ENCODE measurements around the gene SEPTIN2. TPM values are rescaled to one million over a fixed set of nuclear protein-coding genes. Genes with fewer than 3 reads are reported as not detected.
"Not testable (repeated sequence)": the region's sequence is repeated elsewhere in the genome, so short reads cannot be mapped to it uniquely, and the experiment has no call there.

Gene SEPTIN2
- polyA plus RNA-seq, 1 donor from 2014 or later, result 134 TPM

DNA sequence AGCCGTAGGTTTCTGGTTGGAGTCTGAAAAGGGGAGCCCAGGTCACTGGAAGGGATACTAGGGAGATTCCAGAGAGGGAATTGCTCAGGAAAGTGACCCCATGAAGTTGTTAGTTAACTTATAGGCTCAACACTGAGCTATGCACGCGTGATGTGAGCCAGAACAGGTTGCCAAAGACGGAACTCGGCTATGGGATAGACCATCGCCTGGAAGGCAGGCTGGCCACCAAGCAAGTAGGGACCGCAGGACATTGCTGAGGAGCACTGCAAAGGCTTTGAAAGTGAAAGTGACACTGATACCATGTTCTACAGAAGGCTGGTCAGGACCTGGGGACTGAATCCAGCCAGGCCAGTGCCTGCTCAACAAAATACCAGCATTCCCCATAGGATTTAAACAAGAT lies 47.7 kb downstream of the SEPTIN2 start:
- peaks cover 4% of the 10 kb centered on the region for H3K36me3 Mint-ChIP-seq
- no peaks in the 10 kb centered on the region for H3K9me3 Mint-ChIP-seq
- H3K4me1 Mint-ChIP-seq, result peaks cover 33 to 54% (median 48%) of the 10 kb centered on the region in 3 donors
- H3K4me3 Mint-ChIP-seq, result peak overlapping the region in 1 of 4 donors; percentile 49
- peak overlapping the region in 2 of 3 donors; percentile 12 to 20 for H3K27ac Mint-ChIP-seq
- H3K27me3 Mint-ChIP-seq, result peaks cover 2% of the 10 kb centered on the region

DNA sequence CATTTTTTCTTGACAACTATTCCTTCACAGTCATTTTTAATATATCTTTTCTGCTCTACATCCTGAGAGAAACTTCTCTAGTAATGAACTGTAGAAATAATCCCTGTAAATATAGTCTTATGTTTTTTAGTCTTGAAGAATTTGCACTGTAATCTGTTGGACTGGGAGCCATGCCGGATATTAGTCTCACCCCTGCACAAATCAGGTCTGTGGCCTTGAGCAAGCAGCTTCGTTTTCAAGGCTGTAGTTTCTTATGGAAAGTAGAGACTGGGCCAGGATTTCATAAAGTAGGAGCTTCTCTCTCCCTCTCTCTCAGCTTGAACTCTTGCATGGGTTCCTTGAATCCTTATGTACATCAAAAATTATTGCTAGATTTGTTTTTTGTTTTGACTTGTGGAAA lies 49.1 kb downstream of the SEPTIN2 start:
- H3K36me3 Mint-ChIP-seq, result peaks cover 4% of the 10 kb centered on the region
- peaks cover 32 to 46% (median 46%) of the 10 kb centered on the region in 3 donors for H3K4me1 Mint-ChIP-seq
- no peak overlapping the region for H3K27ac Mint-ChIP-seq
- no peaks in the 10 kb centered on the region for H3K9me3 Mint-ChIP-seq
- no peaks in the 10 kb centered on the region for H3K27me3 Mint-ChIP-seq
- no peak overlapping the region for H3K4me3 Mint-ChIP-seq

DNA sequence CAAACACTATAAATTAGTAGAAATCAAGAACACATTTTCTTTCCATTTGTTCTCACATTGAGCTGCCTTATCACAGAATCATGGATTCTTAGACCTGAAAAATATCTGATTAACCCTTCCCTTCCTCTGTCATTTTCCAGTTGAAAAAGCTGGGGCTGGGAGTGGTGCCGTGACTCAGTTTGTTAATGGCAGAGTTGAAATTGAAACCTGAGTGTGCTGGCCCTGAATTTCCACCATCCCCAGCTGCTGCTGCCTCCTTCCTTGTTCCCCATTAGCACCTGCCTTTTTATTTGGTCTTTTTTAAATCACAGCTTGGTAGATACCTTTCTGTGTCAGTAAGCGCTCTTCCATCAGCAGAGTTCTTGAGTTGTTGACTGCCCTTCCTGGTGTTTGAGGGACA lies 51.0 kb downstream of the SEPTIN2 start:
- Mint-ChIP-seq H3K27ac (peak overlapping the region in 1 of 3 donors; percentile 47), H3K4me3 (no peak overlapping the region), H3K4me1 (peaks cover 29 to 49% (median 43%) of the 10 kb centered on the region in 3 donors), H3K9me3 (no peaks in the 10 kb centered on the region), H3K36me3 (peaks cover 2% of the 10 kb centered on the region), H3K27me3 (no peaks in the 10 kb centered on the region)

DNA sequence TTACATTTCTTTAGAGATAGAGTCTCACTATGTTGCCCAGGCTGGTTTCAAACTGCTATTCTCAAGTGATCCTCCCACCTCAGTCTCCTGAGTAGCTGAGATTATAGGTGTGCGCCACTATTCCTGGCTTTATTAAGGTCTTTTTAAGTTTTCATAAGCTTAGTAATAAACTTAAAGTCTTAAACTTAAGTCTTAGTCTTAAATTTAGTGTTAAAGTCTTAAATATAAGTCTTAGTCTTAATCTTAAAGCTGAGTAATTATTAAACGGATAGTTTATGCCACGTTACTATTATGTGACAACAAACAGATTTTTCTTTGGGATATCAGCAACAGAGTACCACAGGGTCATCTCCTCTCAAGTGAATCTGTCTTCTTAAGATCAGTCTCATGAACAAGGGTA lies 52.9 kb downstream of the SEPTIN2 start:
- Mint-ChIP-seq H3K4me3 (no peak overlapping the region), H3K4me1 (peaks cover 38 to 54% (median 44%) of the 10 kb centered on the region in 3 donors), H3K27ac (no peak overlapping the region), H3K27me3 (no peaks in the 10 kb centered on the region), H3K36me3 (no peaks in the 10 kb centered on the region), H3K9me3 (no peaks in the 10 kb centered on the region)

DNA sequence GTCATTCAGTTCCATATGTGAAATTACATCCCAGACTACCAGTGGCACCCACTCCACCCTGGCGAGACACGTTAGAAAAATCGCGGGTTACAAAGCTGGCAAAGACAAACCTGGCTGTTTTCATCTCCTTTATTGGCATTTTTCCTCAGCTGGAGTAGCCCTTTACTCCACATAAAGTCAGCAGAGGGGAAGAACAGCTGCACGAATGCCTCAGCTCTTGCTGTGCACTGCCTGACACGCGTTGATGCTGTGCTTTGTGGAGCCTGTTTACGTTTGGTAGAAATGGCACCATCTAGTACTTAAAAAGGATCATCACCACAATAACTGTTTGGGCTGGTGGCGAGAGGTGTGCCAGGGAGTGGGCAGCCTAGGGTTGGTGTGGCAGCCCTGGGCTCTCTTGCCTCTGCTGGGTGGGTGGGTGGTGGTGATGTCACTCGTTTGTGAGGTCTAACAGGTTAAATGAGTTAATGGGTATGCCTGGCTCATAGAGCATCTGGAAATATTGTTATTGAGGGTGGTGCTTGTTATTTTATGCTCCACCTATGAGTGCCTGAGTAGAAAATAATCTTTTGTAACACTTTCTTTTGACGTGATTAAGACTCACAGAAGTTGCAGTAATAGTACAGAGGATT lies 56.8 kb downstream of the SEPTIN2 start:
- Mint-ChIP-seq H3K4me3 (peak overlapping the region in 2 of 4 donors; percentile 48 to 53), H3K4me1 (peaks cover 30 to 42% (median 35%) of the 10 kb centered on the region in 3 donors), H3K27me3 (no peaks in the 10 kb centered on the region), H3K9me3 (no peaks in the 10 kb centered on the region), H3K36me3 (peaks cover 6% of the 10 kb centered on the region), H3K27ac (peak overlapping the region in 1 of 3 donors; percentile 3)

DNA sequence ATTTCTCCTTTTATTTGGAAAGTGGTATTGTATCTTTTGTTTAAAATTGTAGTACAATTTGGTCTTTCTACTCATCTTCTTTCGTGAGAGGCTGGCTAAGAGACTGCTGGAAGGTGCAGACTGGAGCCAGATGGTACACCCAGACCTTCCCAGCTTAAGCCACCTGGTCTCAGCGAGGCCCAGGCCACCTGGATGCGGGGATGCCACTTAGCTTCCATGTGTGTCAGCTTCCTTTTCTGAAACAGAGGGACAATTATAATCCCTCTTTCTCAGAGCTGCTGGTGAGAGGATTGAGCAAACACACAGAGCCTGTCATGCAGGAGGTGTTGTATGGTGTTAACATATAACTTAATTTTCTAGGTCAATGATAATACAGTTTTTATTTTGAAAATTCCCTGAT lies 57.7 kb downstream of the SEPTIN2 start:
- Mint-ChIP-seq H3K27me3 (no peaks in the 10 kb centered on the region), H3K4me3 (peak overlapping the region in 1 of 4 donors; percentile 68), H3K27ac (peak overlapping the region in 1 of 3 donors; percentile 31), H3K36me3 (peaks cover 8% of the 10 kb centered on the region), H3K9me3 (no peaks in the 10 kb centered on the region), H3K4me1 (peaks cover 29 to 42% (median 35%) of the 10 kb centered on the region in 3 donors)

DNA sequence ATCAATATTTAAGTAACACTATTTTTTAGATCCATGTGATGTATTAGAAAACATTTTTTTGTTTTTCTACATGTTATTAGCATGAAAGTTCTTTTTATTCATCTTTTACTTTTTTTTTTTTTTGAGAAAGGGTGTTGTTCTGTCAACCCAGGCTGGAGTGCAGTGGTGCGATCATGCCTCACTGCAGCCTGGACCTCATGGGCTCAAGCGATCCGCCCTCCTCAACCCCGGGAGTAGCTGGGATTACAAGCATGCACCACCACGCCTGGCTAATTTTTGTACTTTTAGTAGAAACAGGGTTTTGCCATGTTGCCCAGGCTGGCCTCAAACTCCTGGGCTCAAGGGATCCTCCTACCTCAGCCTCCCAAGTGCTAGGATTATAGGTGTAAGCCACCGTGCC lies 58.2 kb downstream of the SEPTIN2 start:
- H3K27me3 Mint-ChIP-seq, H3K36me3 Mint-ChIP-seq, H3K9me3 Mint-ChIP-seq, H3K27ac Mint-ChIP-seq: not testable (repeated sequence)
- H3K4me1 Mint-ChIP-seq, result peaks cover 27 to 41% (median 39%) of the 10 kb centered on the region in 3 donors
- H3K4me3 Mint-ChIP-seq, result peak overlapping the region in 1 of 4 donors; percentile 48

DNA sequence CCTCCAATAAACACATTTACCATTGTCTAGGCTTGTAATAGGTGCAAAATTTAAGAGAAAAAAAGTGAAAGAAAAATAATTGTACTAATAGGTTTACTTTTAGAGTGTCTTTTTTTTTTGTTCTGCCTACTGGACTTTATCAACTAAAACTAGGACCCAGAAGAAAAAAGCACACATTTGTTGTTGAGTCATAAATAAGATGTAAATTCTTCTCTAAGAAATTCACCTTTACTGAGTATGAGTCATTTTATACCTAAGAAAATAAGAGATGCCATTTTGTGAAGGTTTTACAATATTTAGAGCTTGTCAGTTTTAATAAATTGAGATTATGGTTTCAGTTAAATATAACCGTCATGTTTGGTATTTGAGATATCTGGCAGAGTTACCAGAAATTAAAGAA lies 59.6 kb downstream of the SEPTIN2 start:
- Mint-ChIP-seq H3K27me3 (no peaks in the 10 kb centered on the region), H3K4me1 (peaks cover 21 to 37% (median 34%) of the 10 kb centered on the region in 3 donors), H3K4me3 (no peak overlapping the region), H3K9me3 (no peaks in the 10 kb centered on the region), H3K36me3 (peaks cover 8% of the 10 kb centered on the region), H3K27ac (peak overlapping the region in 1 of 3 donors; percentile 80)

DNA sequence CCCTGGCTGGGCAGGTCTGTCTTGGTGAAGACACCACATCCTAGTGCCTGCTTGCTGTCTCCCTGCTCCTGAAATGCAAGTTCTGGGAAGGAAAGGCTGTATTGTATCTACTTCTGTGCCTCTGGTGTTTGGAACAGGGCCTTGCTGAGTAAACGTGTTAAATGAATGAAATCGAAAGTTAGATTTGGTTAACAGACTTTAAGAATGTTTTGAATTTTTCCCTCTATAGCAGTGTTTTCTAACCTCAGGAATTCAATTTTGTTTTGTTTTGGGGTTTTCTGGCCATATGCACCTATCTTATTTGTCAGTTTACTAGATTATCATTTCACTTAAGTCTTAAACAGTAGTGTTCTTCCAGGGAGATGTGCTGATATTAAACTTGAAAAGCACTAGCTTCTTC lies 61.1 kb downstream of the SEPTIN2 start:
- peak overlapping the region in 1 of 3 donors; percentile 66 for H3K27ac Mint-ChIP-seq
- peak overlapping the region in 2 of 4 donors; percentile 51 to 86 for H3K4me3 Mint-ChIP-seq
- H3K36me3 Mint-ChIP-seq, result peaks cover 8% of the 10 kb centered on the region
- H3K9me3 Mint-ChIP-seq, result no peaks in the 10 kb centered on the region
- peaks cover 26 to 29% (median 28%) of the 10 kb centered on the region in 3 donors for H3K4me1 Mint-ChIP-seq
- H3K27me3 Mint-ChIP-seq, result no peaks in the 10 kb centered on the region

DNA sequence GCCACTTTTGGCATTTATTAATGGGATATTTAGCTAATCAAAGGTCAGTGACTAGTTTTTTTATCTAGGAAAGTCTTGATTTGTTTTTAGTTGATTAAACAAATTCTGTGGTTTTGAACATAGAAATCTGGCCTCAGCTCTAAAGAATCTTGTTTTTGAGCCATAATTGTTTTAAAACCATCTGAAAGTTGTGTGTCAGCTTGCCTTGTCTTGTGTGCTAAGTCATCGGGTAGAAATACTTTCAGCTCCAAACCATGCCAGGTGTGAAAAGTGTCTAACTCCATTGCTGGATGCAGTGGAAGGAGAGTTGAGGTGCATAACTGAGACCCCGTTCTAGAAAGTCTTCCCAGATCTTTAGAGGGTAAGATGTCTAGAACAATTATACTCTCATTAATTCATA lies 63.1 kb downstream of the SEPTIN2 start:
- H3K4me3 Mint-ChIP-seq, result no peak overlapping the region
- no peaks in the 10 kb centered on the region for H3K27me3 Mint-ChIP-seq
- no peak overlapping the region for H3K27ac Mint-ChIP-seq
- H3K36me3 Mint-ChIP-seq, result peaks cover 11% of the 10 kb centered on the region
- peaks cover 16 to 23% (median 19%) of the 10 kb centered on the region in 3 donors for H3K4me1 Mint-ChIP-seq
- no peaks in the 10 kb centered on the region for H3K9me3 Mint-ChIP-seq

DNA sequence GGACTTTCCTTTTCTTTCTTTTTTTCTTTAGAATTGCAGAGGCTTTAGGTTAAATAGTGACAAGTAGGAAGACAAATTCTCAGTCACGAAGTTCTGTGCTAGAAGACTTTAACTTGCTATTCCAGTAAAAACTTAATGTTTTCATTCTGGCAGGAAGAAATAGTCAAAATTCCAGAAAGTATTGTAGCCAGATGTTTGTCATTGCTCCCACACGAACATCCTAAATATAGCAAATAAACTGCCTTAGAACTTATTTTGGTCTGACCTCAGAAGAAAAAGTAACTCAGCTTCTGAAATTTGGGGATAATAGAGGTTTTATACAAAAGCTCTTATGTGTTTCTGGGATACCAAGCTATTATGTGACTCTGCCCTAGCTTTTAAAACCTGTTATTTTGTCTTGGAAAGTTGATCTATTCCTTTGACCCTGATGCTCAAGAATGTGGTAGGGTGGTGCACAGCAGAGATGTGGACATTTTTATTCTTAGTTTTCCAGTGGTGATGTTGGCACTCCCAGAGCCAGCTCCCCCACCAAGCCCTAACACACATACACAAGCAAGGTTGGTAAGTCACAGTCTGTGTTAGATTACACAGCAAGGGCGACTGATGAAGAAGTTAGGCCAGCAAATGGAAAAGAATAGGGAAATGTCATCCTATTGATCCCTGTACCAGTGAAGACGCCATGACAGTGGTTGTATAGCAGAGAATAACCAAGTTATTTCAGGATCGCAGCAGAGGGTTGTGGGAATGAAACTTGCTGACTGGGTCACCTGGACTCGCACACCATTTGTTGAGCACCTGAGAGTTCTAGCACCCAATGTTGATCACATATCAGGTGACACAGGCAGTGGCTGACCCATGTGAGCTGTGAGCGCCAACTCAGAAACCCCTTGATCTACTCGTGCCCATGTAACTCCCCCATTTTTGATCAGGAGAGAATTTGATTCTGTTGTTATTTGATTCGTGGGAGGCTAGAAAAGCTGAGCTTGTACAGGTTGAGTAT lies 64.1 kb downstream of the SEPTIN2 start:
- H3K27ac Mint-ChIP-seq, result no peak overlapping the region
- no peak overlapping the region for H3K4me3 Mint-ChIP-seq
- H3K27me3 Mint-ChIP-seq, result no peaks in the 10 kb centered on the region
- H3K4me1 Mint-ChIP-seq, result peaks cover 9 to 16% (median 14%) of the 10 kb centered on the region in 3 donors
- H3K9me3 Mint-ChIP-seq, result no peaks in the 10 kb centered on the region
- H3K36me3 Mint-ChIP-seq, result peaks cover 11% of the 10 kb centered on the region

DNA sequence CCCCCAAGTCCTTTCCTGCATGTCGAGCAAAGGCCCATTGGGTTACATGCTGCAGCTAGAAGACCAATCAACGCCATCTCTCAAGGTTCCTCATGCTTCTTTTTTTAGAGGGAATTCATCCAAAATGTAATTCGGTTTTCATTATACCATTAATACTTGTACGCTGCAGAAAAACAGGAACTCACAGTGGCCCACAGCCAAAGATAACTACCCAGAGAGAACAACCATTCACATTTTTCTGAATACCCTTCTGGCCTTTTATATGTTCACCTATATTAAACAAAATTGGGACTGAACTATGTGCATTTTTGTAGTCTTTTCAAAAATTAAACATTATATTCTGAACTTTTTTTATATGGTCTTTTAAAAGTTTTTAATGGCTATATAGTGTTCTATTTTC lies 66.1 kb downstream of the SEPTIN2 start:
- H3K4me1 Mint-ChIP-seq, result peaks cover 5 to 13% (median 10%) of the 10 kb centered on the region in 3 donors
- H3K27me3 Mint-ChIP-seq, result no peaks in the 10 kb centered on the region
- no peaks in the 10 kb centered on the region for H3K9me3 Mint-ChIP-seq
- H3K27ac Mint-ChIP-seq, result no peak overlapping the region
- no peak overlapping the region for H3K4me3 Mint-ChIP-seq
- H3K36me3 Mint-ChIP-seq, result peaks cover 10% of the 10 kb centered on the region

DNA sequence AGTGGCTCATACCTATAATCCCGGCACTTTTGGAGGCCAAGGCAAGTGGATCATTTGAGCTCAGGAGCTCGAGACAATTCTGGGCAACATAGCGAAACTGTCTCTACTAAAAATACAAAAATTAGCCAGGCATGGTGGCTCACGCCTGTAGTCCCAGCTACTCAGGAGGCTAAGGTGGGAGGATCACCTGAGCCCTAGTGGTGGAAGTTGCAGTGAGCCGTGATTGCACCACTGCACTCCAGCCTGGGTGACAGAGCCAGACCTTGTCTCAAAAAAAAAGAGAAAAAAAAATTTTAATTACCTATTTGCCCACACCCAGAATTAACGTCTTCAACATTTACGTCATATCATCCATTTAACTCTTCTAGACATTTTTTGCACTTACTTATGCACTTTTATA lies 69.7 kb downstream of the SEPTIN2 start:
- peaks cover 13% of the 10 kb centered on the region for H3K36me3 Mint-ChIP-seq
- not testable (repeated sequence) for H3K27ac Mint-ChIP-seq, H3K4me3 Mint-ChIP-seq

DNA sequence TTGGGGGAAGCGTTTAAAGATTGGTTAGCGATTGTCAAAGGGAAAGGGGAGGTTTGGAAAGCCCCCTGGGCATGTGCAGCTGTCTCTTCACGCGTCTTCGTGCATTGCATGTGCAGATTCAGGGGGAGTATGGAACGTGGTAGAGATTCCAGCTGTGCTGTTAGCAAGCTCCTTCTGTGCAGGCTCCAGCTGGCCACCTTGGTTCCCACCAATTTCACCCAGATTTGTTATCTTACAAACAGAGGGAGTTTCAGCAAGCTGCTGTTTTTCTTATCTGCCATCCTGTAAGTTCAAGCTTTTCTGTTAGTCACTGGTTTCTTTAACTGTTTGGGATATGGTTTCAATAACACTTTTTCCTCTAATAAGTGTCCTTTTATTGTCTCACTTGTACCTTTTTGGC lies 70.8 kb downstream of the SEPTIN2 start:
- Mint-ChIP-seq H3K27ac (no peak overlapping the region), H3K9me3 (no peaks in the 10 kb centered on the region), H3K4me3 (no peak overlapping the region), H3K4me1 (peaks cover 13 to 27% (median 24%) of the 10 kb centered on the region in 3 donors), H3K36me3 (peaks cover 13% of the 10 kb centered on the region), H3K27me3 (no peaks in the 10 kb centered on the region)

More for the DNA sequence above, 69.7 kb downstream of the SEPTIN2 start:
- H3K9me3 Mint-ChIP-seq, H3K27me3 Mint-ChIP-seq: not testable (repeated sequence)
- peaks cover 7 to 22% (median 14%) of the 10 kb centered on the region in 3 donors for H3K4me1 Mint-ChIP-seq

DNA sequence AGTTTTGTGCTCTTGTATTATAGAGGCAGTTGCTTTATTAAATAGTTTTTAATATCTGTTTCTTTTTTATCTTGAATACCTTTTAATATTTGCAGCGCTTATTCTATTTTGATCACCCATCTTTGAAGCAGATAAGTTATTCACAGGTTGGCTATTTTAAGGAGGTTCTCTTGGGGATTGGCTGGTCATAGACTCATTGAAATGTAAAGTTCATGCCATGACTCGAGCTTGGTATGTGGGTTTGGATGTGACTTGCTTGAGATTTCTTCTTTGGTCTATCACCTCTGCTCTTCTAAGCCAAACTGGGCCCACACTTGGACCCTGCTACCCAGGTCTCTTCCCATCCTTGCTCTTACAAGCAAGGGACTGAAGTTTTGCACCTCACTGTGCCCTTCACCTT lies 74.0 kb downstream of the SEPTIN2 start:
- Mint-ChIP-seq H3K27ac (peak overlapping the region in 1 of 3 donors; percentile 69), H3K4me3 (peak overlapping the region in 1 of 4 donors; percentile 34), H3K27me3 (no peaks in the 10 kb centered on the region), H3K4me1 (peaks cover 24 to 37% (median 31%) of the 10 kb centered on the region in 3 donors), H3K9me3 (no peaks in the 10 kb centered on the region), H3K36me3 (peaks cover 10% of the 10 kb centered on the region)

All from IgD-negative memory B cell (primary cell).